Neuronal stem cell (in vitro differentiated cells): ENCODE results near the gene RAB22A.
"Not testable (repeated sequence)": the region's sequence is repeated elsewhere in the genome, so short reads cannot be mapped to it uniquely, and the experiment has no call there.

ENCODE experiments used
- DNase-seq: peaks from one replicate; pipeline ENCODE4 v3.0.0-alpha.2; 2013; ENCODE audit warnings: low spot score
- H2AFZ ChIP-seq: one replicate; pipeline ENCODE4 v1.6.1; 2013; ENCODE audit warnings: mild to moderate bottlenecking, low read length, inconsistent platforms
- H2AK5ac ChIP-seq: 2 replicates; pipeline ENCODE4 v1.6.1; 2013; ENCODE audit warnings: low read depth, mild to moderate bottlenecking, inconsistent platforms, low read length, moderate library complexity, mixed read lengths
- H2BK120ac ChIP-seq: 2 replicates; pipeline ENCODE4 v1.6.1; 2013; ENCODE audit warnings: low read depth, mild to moderate bottlenecking, inconsistent platforms, low read length, moderate library complexity, mixed read lengths
- H2BK12ac ChIP-seq: one replicate; pipeline ENCODE4 v1.6.1; 2013; ENCODE audit warnings: low read length, inconsistent platforms
- H2BK15ac ChIP-seq: 2 replicates; pipeline ENCODE4 v1.6.1; 2013; ENCODE audit warnings: mild to moderate bottlenecking, low read length, inconsistent platforms, mixed read lengths
- H2BK5ac ChIP-seq: one replicate; pipeline ENCODE4 v1.6.1; 2013; ENCODE audit warnings: inconsistent platforms, mild to moderate bottlenecking, low read length, moderate library complexity
- H3K14ac ChIP-seq: one replicate; pipeline ENCODE4 v1.6.1; 2013; ENCODE audit warnings: low read length, inconsistent platforms
- H3K18ac ChIP-seq: 2 replicates; pipeline ENCODE4 v1.6.1; 2013; ENCODE audit warnings: low read length, inconsistent platforms
- H3K23ac ChIP-seq: 2 replicates; pipeline ENCODE4 v1.6.1; 2013; ENCODE audit warnings: low read depth, mild to moderate bottlenecking, mixed read lengths, low read length, inconsistent platforms; ENCODE audit not compliant: poor library complexity
- H3K27ac ChIP-seq: replicated peaks from 3 replicates; pipeline ENCODE4 v1.5.1; 2013; ENCODE audit warnings: low read length, inconsistent platforms
- H3K27me3 ChIP-seq, 3 experiments: 2 replicates each; pipeline ENCODE4 v1.6.1; 2013; ENCODE audit warnings: low read length in 3 of 3, mild to moderate bottlenecking in 2 of 3, inconsistent platforms in 1 of 3, low read depth in 1 of 3, mixed read lengths in 1 of 3, moderate library complexity in 1 of 3; ENCODE audit not compliant: control insufficient read depth in 3 of 3, insufficient read depth in 3 of 3
- H3K36me3 ChIP-seq, 2 donors: replicated peaks in 1 of 2; 2 replicates each; pipeline ENCODE4 v1.6.1; 2013; ENCODE audit warnings: low read length in 2 of 2; ENCODE audit not compliant: control insufficient read depth in 2 of 2, insufficient read depth in 2 of 2
- H3K4ac ChIP-seq: 2 replicates; pipeline ENCODE4 v1.6.1; 2013; ENCODE audit warnings: inconsistent platforms, mild to moderate bottlenecking, low read length, moderate library complexity
- H3K4me1 ChIP-seq, 2 donors: 1 replicate in 1 of 2; 2 replicates in 1 of 2; pipeline ENCODE4 v1.6.1; 2013; ENCODE audit warnings: low read length in 2 of 2, low read depth in 1 of 2; ENCODE audit not compliant: control insufficient read depth in 2 of 2, insufficient read depth in 1 of 2
- H3K4me2 ChIP-seq: one replicate; pipeline ENCODE4 v1.6.1; 2013; ENCODE audit warnings: mild to moderate bottlenecking, low read length, inconsistent platforms; ENCODE audit not compliant: insufficient read depth, poor library complexity, severe bottlenecking
- H3K4me3 ChIP-seq, 2 donors: 2 replicates each; pipeline ENCODE4 v1.5.1; 2013; ENCODE audit warnings: low read length in 2 of 2, mild to moderate bottlenecking in 2 of 2, inconsistent platforms in 1 of 2, moderate library complexity in 1 of 2
- H3K79me1 ChIP-seq: one replicate; pipeline ENCODE4 v1.6.1; 2013; ENCODE audit warnings: low read depth, mild to moderate bottlenecking, inconsistent platforms, low read length, moderate library complexity
- H3K9ac ChIP-seq: one replicate; pipeline ENCODE4 v1.6.1; 2013; ENCODE audit warnings: mild to moderate bottlenecking, low read depth, low read length, inconsistent platforms; ENCODE audit not compliant: poor library complexity
- H3K9me3 ChIP-seq, 2 donors: replicated peaks in 1 of 2; 2 replicates each; pipeline versions ENCODE3 to v1.6.1; 2013; ENCODE audit warnings: low read length in 2 of 2, mild to moderate bottlenecking in 2 of 2, inconsistent platforms in 1 of 2, low read depth in 1 of 2, mixed read lengths in 1 of 2, moderate library complexity in 1 of 2; ENCODE audit not compliant: control insufficient read depth in 2 of 2, insufficient read depth in 1 of 2
- H4K8ac ChIP-seq: one replicate; pipeline ENCODE4 v1.6.1; 2013; ENCODE audit warnings: low read depth, mild to moderate bottlenecking, inconsistent platforms, low read length, moderate library complexity
- H4K91ac ChIP-seq: one replicate; pipeline ENCODE4 v1.6.1; 2013; ENCODE audit warnings: low read length, low read depth, mild to moderate bottlenecking, inconsistent platforms; ENCODE audit not compliant: poor library complexity
- WGBS, 2 donors: extraction: QIAGEN DNeasy Blood & Tissue Kit; methylation state at CpG; one replicate each; pipeline ENCODE4 v1.1.7; 2013; ENCODE audit warnings: missing lambda C conversion rate in 2 of 2, mixed read lengths in 1 of 2; ENCODE audit not compliant: insufficient read length in 2 of 2, insufficient replicate concordance in 1 of 2; ENCODE audit errors: extremely low coverage in 2 of 2; 5-methylcytosine and 5-hydroxymethylcytosine counted together

RAB22A gene

GRCh38 chr20:58414786-58415185 lies 105.3 kb downstream of the RAB22A start:
- not testable (repeated sequence) for H3K27ac ChIP-seq, H3K4me2 ChIP-seq, H3K18ac ChIP-seq, H2BK15ac ChIP-seq, H3K27me3 ChIP-seq, H3K4me1 ChIP-seq, H4K91ac ChIP-seq, H3K9ac ChIP-seq, H2AFZ ChIP-seq, H4K8ac ChIP-seq, H3K4ac ChIP-seq, H3K23ac ChIP-seq, H2BK5ac ChIP-seq, H2BK12ac ChIP-seq, H2AK5ac ChIP-seq, DNase-seq, H2BK120ac ChIP-seq, H3K79me1 ChIP-seq, H3K14ac ChIP-seq, H3K4me3 ChIP-seq
- no CpG with 5 or more reads among the region's 26 CpGs for WGBS, 2 donors
- Histone ChIP-seq H3K9me3 (peaks cover 1 to 14% of the 10 kb centered on the region in 2 donors), H3K36me3 (peaks cover 3 to 29% of the 10 kb centered on the region in 2 donors)

GRCh38 chr20:58416057-58416456 lies 106.5 kb downstream of the RAB22A start:
- H3K36me3 ChIP-seq = peaks cover 3 to 36% of the 10 kb centered on the region in 2 donors
- H3K9me3 ChIP-seq = peaks cover 0 to 14% of the 10 kb centered on the region in 2 donors
- no peak for DNase-seq
- no peak overlapping the region for H3K4me2 ChIP-seq
- no peak overlapping the region for H2BK12ac ChIP-seq
- H3K4ac ChIP-seq = no peak overlapping the region
- H3K4me1 ChIP-seq = no peaks in the 10 kb centered on the region
- WGBS, 2 donors = no CpG with 5 or more reads among the region's 1 CpG
- H2AFZ ChIP-seq = no peak overlapping the region
- no peak overlapping the region for H4K91ac ChIP-seq
- H3K79me1 ChIP-seq = peaks cover 5% of the 10 kb centered on the region
- no peaks in the 10 kb centered on the region for H3K27me3 ChIP-seq
- no peak overlapping the region for H3K23ac ChIP-seq
- H3K4me3 ChIP-seq = no peak overlapping the region
- H2AK5ac ChIP-seq = no peak overlapping the region
- no peak overlapping the region for H2BK120ac ChIP-seq
- no peak overlapping the region for H3K14ac ChIP-seq
- H3K18ac ChIP-seq = no peak overlapping the region
- H2BK5ac ChIP-seq = no peak overlapping the region
- no peak overlapping the region for H2BK15ac ChIP-seq
- no peak overlapping the region for H3K9ac ChIP-seq
- no peak overlapping the region for H3K27ac ChIP-seq
- H4K8ac ChIP-seq = no peak overlapping the region

GRCh38 chr20:58416835-58417234 lies 107.3 kb downstream of the RAB22A start:
- Histone ChIP-seq H2BK5ac (no peak overlapping the region), H3K27me3 (no peaks in the 10 kb centered on the region), H3K23ac (no peak overlapping the region), H2BK15ac (no peak overlapping the region), H4K8ac (no peak overlapping the region), H3K4ac (no peak overlapping the region), H3K9me3 (peaks cover 0 to 13% of the 10 kb centered on the region in 2 donors), H3K27ac (no peak overlapping the region), H2AK5ac (no peak overlapping the region), H3K36me3 (peaks cover 3 to 44% of the 10 kb centered on the region in 2 donors), H3K79me1 (peaks cover 5% of the 10 kb centered on the region), H3K4me3 (no peak overlapping the region), H3K9ac (no peak overlapping the region), H3K14ac (no peak overlapping the region), H2AFZ (no peak overlapping the region), H3K18ac (no peak overlapping the region), H2BK120ac (no peak overlapping the region), H3K4me1 (no peaks in the 10 kb centered on the region), H3K4me2 (no peak overlapping the region), H2BK12ac (no peak overlapping the region), H4K91ac (no peak overlapping the region)
- DNase-seq = no peak
- no CpG with 5 or more reads among the region's 2 CpGs for WGBS, 2 donors
